ENCODE results near the gene CHST8. TPM values are rescaled to one million over a fixed set of nuclear protein-coding genes. Genes with fewer than 3 reads are reported as not detected.

The CHST8 gene
- total and polyA plus RNA-seq, 2 of the 13 experiments (the other 11 are each of a cell fraction or from before 2014, with no cell fraction given), result not detected

GRCh38 chr19:33726756-33727155, 105.0 kb downstream of the CHST8 start:
- no peak overlapping the region for H3K9ac ChIP-seq (ENCODE audit: insufficient read depth, low read depth, low read length)
- no peaks in the 10 kb centered on the region for H3K9me3 ChIP-seq (ENCODE audit: low read length)
- DNase-seq (ENCODE audit: low spot score), result no peak
- in situ Hi-C loops (cut with HindIII; ENCODE audit: extremely low pct_ligation_motif_present, low pct_unique_long_range_greater_than_20kb) (no loop called here), intact Hi-C loops (cut with micrococcal nuclease; ENCODE audit: unreplicated experiment) (no loop called here)
- WGBS (ENCODE audit: low lambda C conversion rate), result 13% methylated on average over 9 of the region's 12 CpGs
- FAIRE-seq, result no peak
- H3K4me1 ChIP-seq (ENCODE audit: insufficient read depth, low read length), result no peaks in the 10 kb centered on the region
- BruUV-seq (replicated peaks), result no TSS peak
- H4K20me1 ChIP-seq (ENCODE audit: insufficient read depth, low read length), result no peaks in the 10 kb centered on the region
- H3K79me2 ChIP-seq (ENCODE audit: insufficient read depth, low read length), result no peaks in the 10 kb centered on the region
- no peak overlapping the region for H2AFZ ChIP-seq (ENCODE audit: low read length)
- no peak overlapping the region for H3K4me3 ChIP-seq (replicated peaks in 1 of 3; ENCODE audit: insufficient read depth in 1 of 3, low read depth in 2 of 3, low read length in 3 of 3)
- ChIA-PET CTCF (ENCODE audit: low intra/inter-chr PET ratio, low total read pairs) (no interaction called here), POLR2A (no interaction called here)
- H3K36me3 ChIP-seq (replicated peaks in 1 of 2; ENCODE audit: control insufficient read depth in 1 of 2, insufficient read depth in 2 of 2, low read length in 2 of 2), result no peaks in the 10 kb centered on the region
- H3K27ac ChIP-seq (ENCODE audit: extremely low read length, insufficient read depth, low read length), result no peak overlapping the region
- no peak for ATAC-seq
- TF ChIP-seq NCOA1 (CRISPR knock-in tag; IDR thresholded peaks at IDR 0.05), result no peak
- no peak for TF ChIP-seq HINFP (CRISPR knock-in tag; IDR thresholded peaks at IDR 0.05; ENCODE audit: low read depth)
- TF ChIP-seq CSRNP2 (CRISPR knock-in tag; conservative IDR thresholded peaks at IDR 0.05; ENCODE audit: low read depth), result no peak
- TF ChIP-seq MED8 (CRISPR knock-in tag; IDR thresholded peaks at IDR 0.05; ENCODE audit: insufficient replicate concordance), result no peak
- TF ChIP-seq GABPA (IDR thresholded peaks at IDR 0.05; ENCODE audit: low read depth, low read length), result no peak
- TF ChIP-seq GABPA (CRISPR knock-in tag; IDR thresholded peaks at IDR 0.05; ENCODE audit: low read depth), result no peak
- no peak overlapping the region for H3K4me2 ChIP-seq (ENCODE audit: low read depth, low read length)
- peaks cover 3 to 27% of the 10 kb centered on the region in 2 experiments; a peak in 2 of 5 replicates for H3K27me3 ChIP-seq (ENCODE audit: control insufficient read depth in 1 of 2, insufficient read depth in 2 of 2, low read length in 2 of 2)

Data from HepG2 (cell line).